SU-DHL-6 (cell line): Measurements from ENCODE around the gene EPC2.
"Not testable (repeated sequence)": the region's sequence is repeated elsewhere in the genome, so short reads cannot be mapped to it uniquely, and the experiment has no call there.

Experiments used
- H2AFZ ChIP-seq: fragments of 200-600 bp; sonication (generic); 2 replicates; pipeline ENCODE4 v1.6.1; 2014; ENCODE audit warnings: low read depth, mild to moderate bottlenecking, moderate library complexity, mixed read lengths, antibody characterized with exemption, low read length; ENCODE audit not compliant: severe bottlenecking
- H3F3A ChIP-seq: fragments of 200-600 bp; shearing (Covaris generic); 2 replicates; pipeline ENCODE4 v1.6.0; 2016; ENCODE audit warnings: antibody characterized with exemption, mild to moderate bottlenecking; ENCODE audit not compliant: insufficient read depth
- H3K27ac ChIP-seq: fragments of 200-600 bp; sonication (generic); 2 replicates; pipeline ENCODE4 v1.5.1; 2016; ENCODE audit warnings: low read depth, mild to moderate bottlenecking, low read length, moderate library complexity, mixed read lengths
- H3K27me3 ChIP-seq: fragments of 200-600 bp; sonication (generic), shearing (Covaris generic); 2 replicates; pipeline ENCODE4 v1.6.0; 2014; ENCODE audit warnings: mild to moderate bottlenecking, low read length
- H3K36me3 ChIP-seq: fragments of 200-600 bp; sonication (generic); 2 replicates; pipeline ENCODE4 v1.6.1; 2014; ENCODE audit warnings: mild to moderate bottlenecking, low read length, mixed read lengths
- H3K4me2 ChIP-seq: fragments of 300-600, 200-600 bp; shearing (Covaris generic), sonication (generic); 2 replicates; pipeline ENCODE4 v1.6.0; 2014; ENCODE audit warnings: low read length, low read depth, mild to moderate bottlenecking; ENCODE audit not compliant: poor library complexity, severe bottlenecking
- H3K4me3 ChIP-seq: fragments of 200-600 bp; sonication (generic); 2 replicates; pipeline ENCODE4 v1.5.1; 2014; ENCODE audit warnings: antibody characterized with exemption, low read length, mild to moderate bottlenecking, mixed read lengths; ENCODE audit not compliant: insufficient read depth, poor library complexity, severe bottlenecking
- H3K79me2 ChIP-seq: fragments of 200-600 bp; sonication (generic); 2 replicates; pipeline ENCODE4 v1.6.1; 2014; ENCODE audit warnings: mild to moderate bottlenecking, low read length, moderate library complexity; ENCODE audit not compliant: insufficient read depth
- H3K9ac ChIP-seq: fragments of 200-600 bp; sonication (generic); 2 replicates; pipeline ENCODE4 v1.7.0; 2014; ENCODE audit warnings: mild to moderate bottlenecking, low read length
- H3K9me2 ChIP-seq: fragments of 200-600 bp; sonication (generic); replicated peaks from 2 replicates; pipeline ENCODE4 v1.6.1; 2014; ENCODE audit warnings: low read length; ENCODE audit not compliant: insufficient read depth
- H3K9me3 ChIP-seq: fragments of 200-600 bp; sonication (generic); 2 replicates; pipeline ENCODE4 v1.6.1; 2014; ENCODE audit warnings: low read length, mixed read lengths; ENCODE audit not compliant: insufficient read depth
- H4K20me1 ChIP-seq: fragments of 200-600 bp; sonication (generic); 2 replicates; pipeline ENCODE4 v1.6.1; 2014; ENCODE audit warnings: low read depth, mild to moderate bottlenecking, antibody characterized with exemption, low read length, moderate library complexity, mixed read lengths
- CTCF ChIP-seq: fragments of 200-600 bp; sonication (generic); IDR thresholded peaks from one replicate; pipeline ENCODE4 v1.5.1; 2017; ENCODE audit warnings: antibody characterized with exemption, mild to moderate bottlenecking, low read length, moderate library complexity; ENCODE audit not compliant: insufficient read depth, poor library complexity, severe bottlenecking
- EZH2phosphoT487 ChIP-seq: fragments of 200-600 bp; sonication (generic), shearing (Covaris generic); conservative IDR thresholded peaks from 2 replicates; pipeline ENCODE4 v1.6.1; 2018; ENCODE audit warnings: mild to moderate bottlenecking, antibody characterized with exemption, low read length, moderate library complexity, mixed read lengths

Gene EPC2

GRCh38 chr2:148646231-148646559 is 1.6 kb downstream of the EPC2 start:
- Histone ChIP-seq H3F3A (peaks cover 4% of the 10 kb centered on the region; the same call in 1 of the 2 replicates), H3K9ac (peak overlapping the region; percentile 75), H3K4me2 (peak overlapping the region; percentile 66)

GRCh38 chr2:148647711-148648110 is 3.2 kb downstream of the EPC2 start:
- not testable (repeated sequence) for H2AFZ ChIP-seq, H3K27ac ChIP-seq, H3K9me3 ChIP-seq, H3K4me3 ChIP-seq, H3K9me2 ChIP-seq, H3K9ac ChIP-seq, H3F3A ChIP-seq, H3K4me2 ChIP-seq, H3K27me3 ChIP-seq, H3K36me3 ChIP-seq
- Histone ChIP-seq H3K79me2 (peaks cover 74% of the 10 kb centered on the region), H4K20me1 (peaks cover 50% of the 10 kb centered on the region)

More at GRCh38 chr2:148646231-148646559, 1.6 kb downstream of the EPC2 start:
- Histone ChIP-seq H3K4me3 (peak overlapping the region; percentile 72), H3K36me3 (no peaks in the 10 kb centered on the region; the same call in 1 of the 2 replicates), H4K20me1 (peaks cover 37% of the 10 kb centered on the region), H3K27me3 (no peaks in the 10 kb centered on the region), H3K9me2 (no peaks in the 10 kb centered on the region), H3K9me3 (no peaks in the 10 kb centered on the region), H3K79me2 (peaks cover 59% of the 10 kb centered on the region), H2AFZ (no peak overlapping the region), H3K27ac (no peak overlapping the region)
- TF ChIP-seq CTCF (no peak), EZH2phosphoT487 (no peak)

- TF ChIP-seq CTCF (no peak), EZH2phosphoT487 (no peak)
- no peak overlapping the region for H3K4me3 ChIP-seq
- no peak overlapping the region for H2AFZ ChIP-seq
- no peak overlapping the region for H3K27ac ChIP-seq
- no peaks in the 10 kb centered on the region for H3K27me3 ChIP-seq
- no peak overlapping the region for H3K9ac ChIP-seq
- H3K36me3 ChIP-seq: no peaks in the 10 kb centered on the region; the same call in 1 of the 2 replicates
- no peaks in the 10 kb centered on the region for H3K9me3 ChIP-seq
- H4K20me1 ChIP-seq: peaks cover 68% of the 10 kb centered on the region
- 0 out of 2 replicates have a peak, but pooled peaks cover 4% of the 10 kb centered on the region for H3F3A ChIP-seq
- no peaks in the 10 kb centered on the region for H3K9me2 ChIP-seq
- H3K4me2 ChIP-seq: no peak overlapping the region
- H3K79me2 ChIP-seq: peaks cover 96% of the 10 kb centered on the region
Observed at GRCh38 chr2:148649936-148650335, 5.4 kb downstream of the EPC2 start.

- H3K9ac ChIP-seq: no peak overlapping the region
- no peaks in the 10 kb centered on the region; the same call in 1 of the 2 replicates for H3K36me3 ChIP-seq
- H3F3A ChIP-seq: 0 out of 2 replicates have a peak, but pooled peaks cover 4% of the 10 kb centered on the region
- no peak overlapping the region for H3K27ac ChIP-seq
- H2AFZ ChIP-seq: no peak overlapping the region
- TF ChIP-seq EZH2phosphoT487: no peak
- no peak for TF ChIP-seq CTCF
- H3K9me2 ChIP-seq: no peaks in the 10 kb centered on the region
- H3K4me2 ChIP-seq: no peak overlapping the region
- H4K20me1 ChIP-seq: peaks cover 77% of the 10 kb centered on the region
- H3K4me3 ChIP-seq: no peak overlapping the region
- H3K79me2 ChIP-seq: peaks cover 99% of the 10 kb centered on the region
- no peaks in the 10 kb centered on the region for H3K9me3 ChIP-seq
- H3K27me3 ChIP-seq: no peaks in the 10 kb centered on the region
Observed at GRCh38 chr2:148650881-148651280, 6.3 kb downstream of the EPC2 start.
